ENCODE results near the gene MSANTD4.
"Not testable (repeated sequence)": the region's sequence is repeated elsewhere in the genome, so short reads cannot be mapped to it uniquely, and the experiment has no call there.

MSANTD4 gene

DNA sequence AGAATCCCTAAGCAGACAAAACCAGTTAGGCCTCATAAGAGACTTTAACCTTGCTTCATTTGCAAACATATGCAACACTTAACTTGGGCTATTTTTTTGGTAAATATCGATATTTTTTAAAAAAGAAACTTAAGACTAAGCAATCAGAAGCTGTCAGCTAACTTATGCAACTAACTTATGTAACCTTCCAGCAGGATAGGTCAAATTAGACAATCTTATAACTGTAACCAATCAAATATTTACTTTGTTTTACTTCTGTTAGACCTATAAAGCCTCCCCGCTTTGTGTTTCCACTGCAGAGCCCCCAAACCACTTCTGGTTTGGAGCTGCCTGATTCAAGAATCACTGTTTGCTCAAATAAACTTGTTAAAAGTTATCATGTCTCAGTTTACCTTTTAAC is 8.0 kb downstream of the MSANTD4 start:
- DNase-seq (ENCODE audit: low spot score), result no peak

DNA sequence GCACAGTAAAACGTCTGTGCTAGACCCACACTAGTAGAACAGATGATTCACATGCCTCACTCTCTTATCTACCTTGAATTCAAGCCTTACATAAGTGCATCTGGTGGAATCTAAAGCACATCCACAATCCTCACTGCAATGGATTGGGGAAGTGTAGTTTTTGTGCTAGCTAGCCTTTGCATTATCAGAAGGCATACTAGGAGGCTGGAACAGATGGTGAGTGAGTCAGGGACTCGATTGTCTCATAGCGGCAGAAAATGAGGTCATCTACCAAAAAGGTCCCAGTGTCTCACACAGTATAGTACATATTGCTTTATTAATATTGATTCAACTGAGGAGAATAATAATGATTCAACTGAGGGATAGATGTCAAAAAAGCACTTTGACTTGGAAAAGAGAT is 9.3 kb downstream of the MSANTD4 start:
- no peak for DNase-seq (ENCODE audit: low spot score)

DNA sequence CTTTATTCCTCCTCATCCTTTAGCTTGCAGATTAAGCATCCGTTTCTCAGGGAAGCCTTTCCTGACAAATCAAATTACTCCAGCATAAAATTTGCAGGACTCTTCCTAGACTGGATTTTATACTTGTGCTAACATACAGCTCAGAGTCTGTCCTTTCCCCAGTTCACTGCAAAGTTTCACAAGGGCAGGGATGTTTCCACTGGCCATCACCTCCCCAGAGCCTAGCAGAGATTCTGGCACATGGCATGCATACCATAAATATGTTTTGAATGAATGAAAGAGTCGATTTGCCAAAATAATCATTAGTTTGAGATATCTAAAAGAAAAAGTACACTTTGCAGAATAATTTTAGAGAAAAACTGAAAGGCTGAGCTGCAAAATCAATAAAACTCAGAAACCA is 10.6 kb downstream of the MSANTD4 start:
- DNase-seq (ENCODE audit: low spot score), result no peak

DNA sequence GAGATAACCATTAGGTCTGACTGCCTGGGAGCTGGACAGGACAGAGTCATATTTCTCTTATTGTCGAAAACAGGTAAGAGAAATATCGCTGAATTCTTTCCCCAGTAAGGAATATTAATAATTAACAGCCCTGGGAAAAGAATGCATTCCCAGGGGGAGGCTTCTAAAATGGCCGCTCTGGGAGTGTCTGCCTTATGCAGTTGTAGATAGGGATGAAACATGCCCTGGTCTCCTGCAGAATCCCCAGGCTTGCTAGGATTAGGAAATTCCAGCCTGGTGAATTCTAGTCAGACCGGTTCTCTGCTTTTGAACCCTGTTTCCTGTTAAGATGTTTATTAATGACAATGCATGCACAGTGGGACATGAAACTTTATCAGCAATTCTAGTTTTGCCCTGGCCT is 18.9 kb downstream of the MSANTD4 start:
- not testable (repeated sequence) for DNase-seq (ENCODE audit: low spot score)

DNA sequence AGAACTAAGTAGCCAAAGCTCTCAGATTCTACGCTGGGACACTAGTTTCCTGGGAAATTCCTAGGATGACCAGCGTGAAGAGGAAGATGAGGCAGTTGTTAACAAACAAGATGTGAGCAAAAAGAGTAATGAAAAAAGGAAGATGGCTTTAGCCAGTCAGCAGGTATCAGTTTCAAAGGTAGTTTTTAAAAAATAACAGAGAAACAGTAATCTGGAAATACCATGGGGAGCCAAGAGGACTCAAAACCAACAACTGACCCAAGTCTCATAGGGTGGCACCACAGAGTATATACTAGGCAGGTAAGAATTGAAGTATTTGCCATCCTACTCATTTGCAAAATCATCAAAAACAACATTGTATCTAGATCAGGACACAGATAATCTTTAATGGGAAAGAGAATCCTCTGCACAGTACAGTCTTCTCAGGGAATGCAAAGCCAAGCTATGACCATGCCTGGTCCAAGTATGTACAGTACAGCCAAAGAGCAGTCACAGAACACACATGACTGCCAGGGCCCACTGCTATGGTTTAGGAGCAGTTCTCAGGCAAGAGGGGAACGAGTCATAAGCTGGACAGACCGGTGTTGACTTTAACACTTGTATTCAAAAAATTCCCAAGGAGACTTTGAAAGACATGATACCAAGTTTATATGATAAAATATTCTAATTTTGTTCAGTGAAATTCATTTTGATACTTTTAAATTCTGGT is 20.6 kb downstream of the MSANTD4 start:
- DNase-seq (ENCODE audit: low spot score), result no peak

DNA sequence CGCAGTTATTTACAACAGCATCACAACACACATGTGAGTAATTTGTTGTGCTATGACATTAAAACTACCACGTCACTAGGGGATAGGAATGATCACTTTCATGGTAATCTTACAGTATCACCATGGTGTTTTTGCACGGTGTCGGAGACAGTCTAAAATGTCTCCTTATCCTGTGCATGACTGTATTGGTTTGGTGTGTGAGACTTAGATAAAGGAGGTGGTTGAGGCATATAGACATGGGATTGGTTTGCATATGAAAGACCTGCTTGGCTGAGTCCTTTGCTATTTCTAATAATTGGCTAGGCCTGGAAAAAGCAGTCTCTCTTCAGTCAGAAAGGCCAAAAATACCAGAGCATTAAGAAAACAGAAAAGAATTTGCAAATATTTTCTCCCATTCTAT is 30.2 kb downstream of the MSANTD4 start:
- no peak for DNase-seq (ENCODE audit: low spot score)

DNA sequence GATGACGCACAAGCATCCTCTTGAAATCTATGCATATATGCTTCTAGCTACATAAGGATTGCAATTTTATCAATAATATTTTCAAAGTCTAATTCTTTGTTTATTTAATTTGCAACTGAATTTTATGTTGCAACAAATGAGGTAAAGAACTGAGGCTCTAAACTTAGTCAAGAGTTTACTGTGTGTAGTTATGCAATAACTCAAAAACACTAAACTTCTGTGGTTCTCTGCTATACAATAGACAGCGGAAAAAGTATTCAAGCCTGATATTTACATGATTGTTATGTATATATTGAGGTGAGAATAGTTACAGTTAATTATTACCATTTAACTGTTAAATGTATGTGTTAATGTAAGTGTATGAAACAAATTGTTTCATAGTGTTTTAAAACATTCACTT is 32.9 kb downstream of the MSANTD4 start:
- DNase-seq (ENCODE audit: low spot score), result no peak

DNA sequence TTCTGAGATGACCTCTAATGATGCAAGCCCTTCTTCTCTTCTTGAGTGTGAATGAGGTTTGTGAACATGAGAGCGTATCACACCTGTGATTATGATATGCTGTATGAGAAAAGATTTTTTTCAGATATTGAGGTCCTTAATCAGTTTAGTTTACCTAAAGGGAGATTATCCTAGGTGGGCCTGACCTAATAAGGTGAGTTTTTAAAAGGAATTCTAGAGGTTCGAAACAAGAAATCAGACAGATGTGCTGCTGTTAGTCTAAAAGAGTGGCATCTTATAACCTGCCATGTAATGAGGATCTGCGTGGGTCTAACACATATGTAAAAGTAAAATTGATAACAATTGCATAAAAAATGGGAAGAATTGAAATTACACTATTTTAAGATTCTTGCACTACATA is 33.8 kb downstream of the MSANTD4 start:
- DNase-seq (ENCODE audit: low spot score), result no peak

DNA sequence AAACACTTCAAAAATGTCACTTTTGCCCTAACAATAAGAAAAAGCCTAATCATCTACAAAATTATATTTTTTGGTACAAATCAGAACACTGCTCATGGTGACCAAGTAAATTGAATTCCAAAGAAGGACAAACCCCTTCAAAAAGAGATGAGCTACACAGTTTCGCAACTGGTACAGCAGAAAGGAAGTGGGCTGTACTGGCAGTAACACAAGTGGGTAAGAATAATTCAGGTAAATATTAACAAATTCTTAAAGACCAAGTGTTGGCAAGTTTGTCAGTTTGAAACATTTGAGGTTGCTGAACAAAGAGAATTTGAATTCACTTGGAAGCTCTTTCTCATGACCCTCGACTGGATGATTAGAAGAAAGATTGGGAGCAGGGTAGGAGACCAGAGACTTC is 35.5 kb downstream of the MSANTD4 start:
- no peak for DNase-seq (ENCODE audit: low spot score)

DNA sequence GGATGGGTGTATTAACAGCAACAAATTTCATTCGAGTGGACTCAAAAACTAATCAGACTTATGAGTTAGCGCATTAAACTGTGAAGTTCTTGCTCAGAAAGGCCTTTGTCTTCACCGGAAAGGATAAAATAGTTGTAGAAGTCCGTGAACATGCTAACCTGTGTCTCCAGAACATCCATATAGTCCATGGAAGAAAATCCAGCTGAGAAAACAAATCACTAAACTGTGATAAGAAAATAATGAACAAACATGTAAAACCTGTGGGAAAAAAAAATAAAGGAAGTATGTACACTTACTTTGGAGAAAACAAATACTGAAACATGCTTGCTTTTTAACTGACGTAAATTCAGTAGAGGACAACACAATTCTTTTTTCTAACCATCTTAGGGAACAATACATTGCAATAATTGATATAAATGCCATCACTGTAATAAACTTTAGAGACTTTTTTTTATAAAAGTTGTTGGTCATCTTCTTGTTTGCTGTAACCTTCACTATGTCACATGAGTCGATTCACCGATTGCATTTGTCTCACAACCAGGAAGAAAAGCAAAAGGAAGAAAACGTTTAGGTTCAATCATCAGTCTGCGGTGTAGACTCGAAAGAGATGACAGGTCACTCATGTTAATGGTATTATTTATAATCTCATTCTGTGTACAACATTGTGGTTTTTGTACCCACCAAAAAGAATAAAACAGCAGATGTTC is 41.9 kb downstream of the MSANTD4 start:
- no peak for DNase-seq (ENCODE audit: low spot score)

DNA sequence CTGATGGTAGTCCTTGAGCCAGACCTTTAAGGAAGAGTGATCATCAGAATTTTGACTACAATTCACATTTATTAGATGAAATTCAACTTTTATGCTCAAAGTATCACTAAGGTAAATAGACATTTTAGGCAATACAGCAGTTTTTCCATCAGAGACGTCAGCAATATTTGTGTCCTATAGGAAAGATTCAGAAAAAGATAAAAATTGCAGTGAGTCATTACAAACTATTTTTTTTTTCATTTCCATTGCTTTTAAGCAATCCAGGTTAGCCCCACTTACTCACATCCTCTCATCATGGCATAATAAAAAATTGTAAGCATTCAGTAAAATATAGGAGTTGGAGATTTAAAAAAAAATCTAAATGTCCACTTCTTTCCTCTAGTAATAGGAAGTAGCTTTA is 46.9 kb downstream of the MSANTD4 start:
- no peak for DNase-seq (ENCODE audit: low spot score)

DNA sequence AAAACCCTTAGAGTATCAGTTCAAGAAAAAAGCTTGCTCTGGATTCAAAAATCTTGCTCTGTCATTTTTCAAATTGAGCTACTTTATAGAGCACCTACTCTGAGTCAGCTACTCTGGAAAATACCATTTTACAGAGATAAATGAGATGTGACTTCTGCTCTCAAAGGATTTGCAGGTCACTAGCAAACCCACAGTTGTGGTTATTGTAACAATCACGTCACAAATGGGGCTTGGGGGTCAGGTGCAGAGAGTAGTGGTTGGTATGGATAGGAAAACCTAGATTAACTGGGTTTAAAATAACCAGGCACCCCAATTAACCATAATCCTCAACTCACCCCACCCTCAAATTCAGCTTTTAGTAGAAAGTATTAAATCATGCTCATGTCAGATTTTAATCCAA is 52.3 kb downstream of the MSANTD4 start:
- DNase-seq (ENCODE audit: low spot score), result no peak

DNA sequence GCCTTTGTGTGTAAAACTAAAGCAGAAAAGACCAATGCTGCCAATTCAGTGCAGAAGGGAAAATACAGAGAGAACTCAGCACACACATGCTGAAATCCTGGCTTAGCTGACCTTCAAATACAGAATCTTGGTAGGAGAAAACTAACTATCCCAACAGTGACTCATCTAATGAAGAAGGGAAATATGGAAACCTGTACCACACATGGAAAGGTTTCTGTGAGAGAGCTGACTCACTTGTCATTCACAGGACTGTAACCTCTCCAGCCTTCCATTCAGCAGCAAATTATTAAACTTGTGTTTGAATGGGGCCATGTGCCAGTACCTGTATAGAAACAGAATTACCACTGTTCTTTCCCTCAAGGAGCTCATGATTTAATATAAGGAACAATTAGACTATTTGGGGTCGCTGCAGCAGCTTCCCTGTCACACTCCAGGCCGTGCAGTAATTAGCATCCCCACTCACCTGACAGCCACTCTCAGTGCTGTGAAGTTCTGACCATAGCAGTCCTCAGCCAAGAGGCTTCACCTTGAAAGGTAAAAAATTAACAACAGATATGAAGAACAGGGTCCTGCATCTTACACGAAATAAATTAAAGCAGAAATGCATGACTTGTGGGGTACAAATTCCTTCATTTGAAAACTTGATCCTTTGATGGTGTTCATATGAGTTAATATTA is 53.9 kb downstream of the MSANTD4 start:
- DNase-seq (ENCODE audit: low spot score), result no peak

DNA sequence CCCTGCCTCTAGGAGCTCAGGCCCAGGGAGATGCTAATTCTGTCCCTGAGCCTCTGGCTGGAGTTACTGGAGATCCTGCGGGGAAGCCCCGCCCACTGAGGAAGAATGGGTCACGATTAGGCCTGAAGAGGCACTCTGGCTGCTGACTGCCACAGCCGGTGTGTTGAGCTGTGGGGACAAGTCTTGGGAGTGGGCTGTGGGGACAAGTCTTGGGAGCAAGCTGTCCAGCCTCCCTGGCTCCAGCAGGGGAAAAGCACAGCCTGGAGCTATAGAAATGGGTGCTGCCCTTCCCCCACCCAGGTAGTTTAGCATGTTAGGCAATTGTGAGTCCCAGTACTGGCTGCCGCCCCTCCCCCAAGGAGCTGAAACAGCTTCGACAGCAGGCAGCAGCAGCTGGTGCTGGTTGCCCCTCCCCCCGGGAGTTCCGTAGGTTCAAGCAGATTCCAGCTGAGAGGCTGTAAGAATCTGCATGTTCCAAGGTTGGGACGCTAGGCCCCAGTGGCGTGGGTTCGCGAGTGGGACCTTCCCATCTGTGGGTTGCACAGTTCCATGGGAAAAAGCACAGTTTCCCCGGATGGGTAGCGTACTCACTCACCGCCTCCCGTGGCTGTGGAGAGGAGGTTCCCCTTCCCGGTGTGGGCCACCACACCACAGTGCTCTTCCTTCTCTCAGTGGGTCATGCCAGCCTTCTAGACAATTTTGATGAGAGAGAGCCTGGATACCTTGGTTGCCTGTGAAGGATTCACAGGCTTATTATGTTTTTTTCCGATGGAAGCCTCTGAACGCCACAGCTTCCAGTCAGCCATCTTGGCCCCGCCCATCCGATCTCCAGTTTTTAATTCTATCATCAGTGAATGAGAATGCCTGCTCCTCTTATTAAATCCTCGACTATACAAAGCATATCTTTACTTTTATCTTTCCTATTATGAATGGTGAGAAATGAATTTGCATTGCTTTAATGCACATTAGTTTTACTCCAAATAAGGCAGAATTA is 61.5 kb downstream of the MSANTD4 start:
- peak; percentile 17 for DNase-seq (ENCODE audit: low spot score)
